HCT116 (cell line): ENCODE measurements around the gene PCSK6.

Experiments
- ATF3 ChIP-seq: IDR thresholded peaks from 2 replicates; pipeline ENCODE4 v1.6.1; 2012
- CTCF ChIP-seq, 3 experiments: fragments of 200-600 bp in 1 of 3; sonication (generic) in 1 of 3; IDR thresholded peaks in 2 of 3; conservative IDR thresholded peaks in 1 of 3; 2 replicates each; pipeline ENCODE4 v1.5.1; 2012 to 2017; ENCODE audit warnings: low read depth in 2 of 3, low read length in 2 of 3, antibody characterized with exemption in 1 of 3, borderline replicate concordance in 1 of 3, control low read depth in 1 of 3, mild to moderate bottlenecking in 1 of 3, mixed read lengths in 1 of 3, mixed run types in 1 of 3, moderate library complexity in 1 of 3; ENCODE audit not compliant: insufficient read depth in 1 of 3
- EZH2 ChIP-seq: fragments of 200-600 bp; sonication (generic); IDR thresholded peaks from 2 replicates; pipeline ENCODE4 v1.6.1; 2017; ENCODE audit warnings: antibody characterized with exemption, mixed run types
- MAX ChIP-seq: IDR thresholded peaks from 2 replicates; pipeline ENCODE4 v1.6.1; 2012
- POLR2A ChIP-seq: IDR thresholded peaks from 2 replicates; pipeline ENCODE4 v1.7.0; 2011; ENCODE audit warnings: borderline replicate concordance; ENCODE audit not compliant: insufficient read depth, insufficient read length; ENCODE audit errors: extremely low read depth
- POLR2AphosphoS5 ChIP-seq: IDR thresholded peaks from 2 replicates; pipeline ENCODE4 v1.6.1; 2011; ENCODE audit warnings: mild to moderate bottlenecking, low read depth, low read length, moderate library complexity
- SIN3A ChIP-seq: IDR thresholded peaks from 2 replicates; pipeline ENCODE4 v1.6.1; 2012; ENCODE audit warnings: low read depth
- SRF ChIP-seq: IDR thresholded peaks from 2 replicates; pipeline ENCODE4 v1.6.1; 2012; ENCODE audit warnings: low read depth
- YY1 ChIP-seq: IDR thresholded peaks from 2 replicates; pipeline ENCODE4 v1.6.1; 2011; ENCODE audit warnings: low read length, low read depth, moderate library complexity, mild to moderate bottlenecking; ENCODE audit not compliant: insufficient replicate concordance; ENCODE audit errors: extremely low read depth
- ZFX ChIP-seq: fragments of 450-650 bp; IDR thresholded peaks from 2 replicates; pipeline ENCODE4 v1.6.1; 2017

- TF ChIP-seq SRF (no peak), EZH2 (no peak), CTCF (IDR thresholded peaks at IDR 0.05 in 2 of 3, conservative IDR thresholded peaks at IDR 0.05 in 1 of 3; ENCODE audit: borderline replicate concordance in 1 of 3, insufficient read depth in 1 of 3, low read depth in 2 of 3, low read length in 2 of 3) (no peak), ZFX (no peak), ATF3 (no peak), SIN3A (no peak), POLR2A (no peak), MAX (no peak), POLR2AphosphoS5 (no peak), YY1 (no peak)
These were observed 14.5 kb downstream of the PCSK6 start for GRCh38 chr15:101474983-101475382.
